H9 (cell line): ENCODE results near the gene C1RL. TPM values are rescaled to one million over a fixed set of nuclear protein-coding genes. Genes with fewer than 3 reads are reported as not detected.

Experiments used
- DNase-seq: peaks from one replicate; pipeline ENCODE4 v3.0.0-alpha.2; 2017
- H2AFZ ChIP-seq: one replicate; pipeline ENCODE4 v1.6.1; 2013; ENCODE audit warnings: mild to moderate bottlenecking, low read length, control low read depth, moderate library complexity
- H2AK5ac ChIP-seq: 2 replicates; pipeline ENCODE4 v1.6.1; 2013; ENCODE audit warnings: low read length, control low read depth, mixed read lengths; ENCODE audit not compliant: insufficient read length
- H2BK120ac ChIP-seq: one replicate; pipeline ENCODE4 v1.6.1; 2013; ENCODE audit warnings: low read depth, mild to moderate bottlenecking, low read length, control low read depth, inconsistent platforms; ENCODE audit not compliant: poor library complexity, severe bottlenecking
- H2BK12ac ChIP-seq: 2 replicates; pipeline ENCODE4 v1.6.1; 2013; ENCODE audit warnings: low read length, control low read depth, mixed read lengths, low read depth; ENCODE audit not compliant: insufficient read length
- H2BK15ac ChIP-seq: 2 replicates; pipeline ENCODE4 v1.6.1; 2013; ENCODE audit warnings: low read depth, low read length, control low read depth
- H2BK20ac ChIP-seq: one replicate; pipeline ENCODE4 v1.6.1; 2013; ENCODE audit warnings: low read depth, mild to moderate bottlenecking, low read length, control low read depth, inconsistent platforms; ENCODE audit not compliant: poor library complexity, severe bottlenecking
- H2BK5ac ChIP-seq: 2 replicates; pipeline ENCODE4 v1.6.1; 2013; ENCODE audit warnings: low read length, control low read depth, mixed read lengths; ENCODE audit not compliant: insufficient read length
- H3K14ac ChIP-seq: 2 replicates; pipeline ENCODE4 v1.6.1; 2013; ENCODE audit warnings: low read length, control low read depth; ENCODE audit not compliant: insufficient read depth
- H3K18ac ChIP-seq: 2 replicates; pipeline ENCODE4 v1.6.1; 2013; ENCODE audit warnings: low read depth, mild to moderate bottlenecking, mixed read lengths, low read length, control low read depth; ENCODE audit not compliant: insufficient read length
- H3K23ac ChIP-seq: 2 replicates; pipeline ENCODE4 v1.6.1; 2013; ENCODE audit warnings: low read length, control low read depth, mixed read lengths, low read depth; ENCODE audit not compliant: insufficient read length
- H3K23me2 ChIP-seq: 2 replicates; pipeline ENCODE4 v1.6.1; 2013; ENCODE audit warnings: low read depth, mild to moderate bottlenecking, mixed read lengths, low read length, control low read depth; ENCODE audit not compliant: insufficient read length, poor library complexity, severe bottlenecking
- H3K27ac ChIP-seq: 2 replicates; pipeline ENCODE4 v1.5.1; 2013; ENCODE audit warnings: low read length, control low read depth, mixed read lengths, low read depth; ENCODE audit not compliant: insufficient read length
- H3K27me3 ChIP-seq: 2 replicates; pipeline ENCODE4 v1.6.1; 2013; ENCODE audit warnings: low read length, control low read depth, inconsistent platforms; ENCODE audit not compliant: insufficient read depth
- H3K4ac ChIP-seq: 2 replicates; pipeline ENCODE4 v1.6.1; 2013; ENCODE audit warnings: low read depth, mild to moderate bottlenecking, control low read depth, inconsistent platforms, low read length, moderate library complexity
- H3K4me1 ChIP-seq: 2 replicates; pipeline ENCODE4 v1.6.1; 2013; ENCODE audit warnings: low read length, control low read depth, inconsistent platforms; ENCODE audit not compliant: insufficient read depth
- H3K4me2 ChIP-seq: 2 replicates; pipeline ENCODE4 v1.6.1; 2013; ENCODE audit warnings: low read length, control low read depth, mixed read lengths; ENCODE audit not compliant: insufficient read length, insufficient read depth
- H3K56ac ChIP-seq: 2 replicates; pipeline ENCODE4 v1.6.1; 2013; ENCODE audit warnings: low read depth, mild to moderate bottlenecking, mixed read lengths, low read length, control low read depth; ENCODE audit not compliant: insufficient read length
- H3K79me1 ChIP-seq: 2 replicates; pipeline ENCODE4 v1.6.1; 2013; ENCODE audit warnings: low read depth, mild to moderate bottlenecking, moderate library complexity, low read length, control low read depth, inconsistent platforms; ENCODE audit not compliant: insufficient read depth, poor library complexity, severe bottlenecking
- H3K79me2 ChIP-seq: 2 replicates; pipeline ENCODE4 v1.6.1; 2013; ENCODE audit warnings: low read length, control low read depth, inconsistent platforms; ENCODE audit not compliant: insufficient read depth
- H3K9ac ChIP-seq: 2 replicates; pipeline ENCODE4 v1.6.1; 2013; ENCODE audit warnings: low read length, control low read depth, mixed read lengths; ENCODE audit not compliant: insufficient read length; ENCODE audit errors: extremely low read depth
- H3K9me3 ChIP-seq: one replicate; pipeline ENCODE4 v1.6.1; 2013; ENCODE audit warnings: low read depth, low read length, inconsistent platforms; ENCODE audit not compliant: control insufficient read depth
- H3T11ph ChIP-seq: one replicate; pipeline ENCODE4 v1.6.1; 2013; ENCODE audit warnings: mild to moderate bottlenecking, low read length, control low read depth, inconsistent platforms
- H4K20me1 ChIP-seq: one replicate; pipeline ENCODE4 v1.6.1; 2013; ENCODE audit not compliant: control insufficient read depth, insufficient read length, insufficient read depth
- H4K5ac ChIP-seq: 2 replicates; pipeline ENCODE4 v1.6.1; 2013; ENCODE audit warnings: low read depth, mild to moderate bottlenecking, mixed read lengths, low read length, control low read depth; ENCODE audit not compliant: insufficient read length
- H4K8ac ChIP-seq: replicated peaks from 2 replicates; pipeline ENCODE4 v1.6.1; 2013; ENCODE audit warnings: low read length, control low read depth, mixed read lengths, low read depth; ENCODE audit not compliant: insufficient read length
- H4K91ac ChIP-seq: 2 replicates; pipeline ENCODE4 v1.6.1; 2013; ENCODE audit warnings: low read depth, mild to moderate bottlenecking, moderate library complexity, mixed read lengths, low read length, control low read depth; ENCODE audit not compliant: insufficient read length
- H3K27ac Mint-ChIP-seq, 3 experiments: 2 replicates in 2 of 3; 3 replicates in 1 of 3; pipeline ENCODE4 v1.8.0; 2020 to 2021; ENCODE audit warnings: mixed read lengths in 3 of 3, mild to moderate bottlenecking in 1 of 3, moderate library complexity in 1 of 3
- H3K27me3 Mint-ChIP-seq: 2 replicates; pipeline ENCODE4 v1.8.0; 2021; ENCODE audit warnings: low read depth, mild to moderate bottlenecking, moderate library complexity, mixed read lengths
- H3K36me3 Mint-ChIP-seq, 3 experiments: 2 replicates in 2 of 3; 3 replicates in 1 of 3; pipeline ENCODE4 v1.8.0; 2020 to 2021; ENCODE audit warnings: low read depth in 3 of 3, mixed read lengths in 3 of 3; ENCODE audit not compliant: insufficient read depth in 1 of 3
- H3K4me1 Mint-ChIP-seq, 2 experiments: 2 replicates each; pipeline ENCODE4 v1.8.0; 2020; ENCODE audit warnings: mixed read lengths in 2 of 2
- H3K4me3 Mint-ChIP-seq, 2 experiments: 2 replicates in 1 of 2; 3 replicates in 1 of 2; pipeline ENCODE4 v1.8.0; 2020 to 2021; ENCODE audit warnings: mild to moderate bottlenecking in 2 of 2, mixed read lengths in 2 of 2, moderate library complexity in 1 of 2
- H3K9me3 Mint-ChIP-seq, 2 experiments: 2 replicates in 1 of 2; 3 replicates in 1 of 2; pipeline ENCODE4 v1.8.0; 2020; ENCODE audit warnings: mild to moderate bottlenecking in 2 of 2, mixed read lengths in 2 of 2, moderate library complexity in 1 of 2
- CTCF ChIP-seq: fragments of 200-600 bp; sonication (generic); conservative IDR thresholded peaks from 3 replicates; pipeline ENCODE4 v1.8.0; 2021; ENCODE audit warnings: antibody characterized with exemption, mild to moderate bottlenecking
- WGBS: extraction: QIAGEN DNeasy Blood & Tissue Kit; methylation state at CpG from one replicate; pipeline ENCODE4 v1.1.7; 2013; ENCODE audit warnings: missing lambda C conversion rate, low lambda C conversion rate, mixed read lengths; ENCODE audit not compliant: insufficient read length; ENCODE audit errors: extremely low coverage; 5-methylcytosine and 5-hydroxymethylcytosine counted together
- total RNA-seq: library from RNA; stranded (reverse); gene quantifications from 2 replicates; pipeline ENCODE4 v1.2.1, GENCODE V29; 2021

The C1RL gene
- total RNA-seq, 1 experiment from 2014 or later = 15.1 TPM

DNA sequence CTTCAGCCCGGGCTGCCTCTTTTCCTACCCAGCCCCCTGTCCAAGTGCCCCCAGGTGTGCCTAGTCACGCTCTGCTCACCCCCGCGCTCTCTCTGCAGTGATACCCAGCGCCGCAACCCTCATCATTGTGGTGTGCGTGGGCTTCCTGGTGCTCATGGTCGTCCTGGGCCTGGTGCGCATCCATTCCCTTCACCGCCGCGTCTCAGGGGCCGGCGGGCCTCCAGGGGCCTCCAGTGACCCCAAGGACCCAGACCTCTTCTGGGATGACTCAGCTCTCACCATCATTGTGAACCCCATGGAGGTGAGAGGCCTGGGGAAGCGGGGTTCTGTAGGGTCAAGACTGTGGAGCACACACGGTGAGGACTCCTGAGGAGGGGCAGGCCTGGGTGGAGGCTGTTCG, 48.4 kb upstream of the C1RL start:
- Histone ChIP-seq H3K18ac (no peak overlapping the region), H3K4me1 (no peaks in the 10 kb centered on the region), H4K5ac (no peak overlapping the region), H3K23me2 (no peaks in the 10 kb centered on the region), H3K4ac (no peak overlapping the region), H2BK5ac (no peak overlapping the region), H3K27me3 (no peaks in the 10 kb centered on the region), H2AFZ (no peak overlapping the region), H3K9me3 (no peaks in the 10 kb centered on the region), H3K79me2 (no peaks in the 10 kb centered on the region), H2BK15ac (no peak overlapping the region), H2BK12ac (no peak overlapping the region), H3K9ac (no peak overlapping the region), H2AK5ac (no peak overlapping the region), H2BK20ac (no peak overlapping the region), H3T11ph (no peak overlapping the region), H3K79me1 (no peaks in the 10 kb centered on the region), H3K27ac (no peak overlapping the region), H3K56ac (no peak overlapping the region), H4K8ac (no peak overlapping the region), H3K23ac (no peak overlapping the region), H2BK120ac (no peak overlapping the region), H3K4me2 (no peak overlapping the region), H4K20me1 (no peaks in the 10 kb centered on the region), H3K14ac (no peak overlapping the region; the same call in 1 of the 2 replicates), H4K91ac (no peak overlapping the region)
- H3K27me3 Mint-ChIP-seq = peaks cover 13% of the 10 kb centered on the region
- no CpG with 5 or more reads among the region's 17 CpGs for WGBS
- H3K4me3 Mint-ChIP-seq = no peak overlapping the region
- no peak for DNase-seq
- no peak for TF ChIP-seq CTCF
- peak overlapping the region in 1 of 3 experiments; percentile 45; a peak in 2 of 7 replicates for H3K27ac Mint-ChIP-seq
- peaks cover 3 to 7% (median 3%) of the 10 kb centered on the region in 3 experiments; a peak in 3 of 7 replicates for H3K36me3 Mint-ChIP-seq
- H3K9me3 Mint-ChIP-seq = no peaks in the 10 kb centered on the region
- H3K4me1 Mint-ChIP-seq = no peaks in the 10 kb centered on the region; a peak in 1 of 4 replicates
